Stimulated activated CD4-positive, alpha-beta T cell treated with anti-CD3 and anti-CD28 coated beads, Interleukin-15, amount 100 ng/mL, for 48 hours (primary cell): Measurements from ENCODE around the gene RFX8.

Experiments
- DNase-seq, 2 donors: peaks; one replicate each; pipeline ENCODE4 v3.0.0-alpha.2; 2020; ENCODE audit warnings: low read depth in 2 of 2

RFX8 gene

DNA sequence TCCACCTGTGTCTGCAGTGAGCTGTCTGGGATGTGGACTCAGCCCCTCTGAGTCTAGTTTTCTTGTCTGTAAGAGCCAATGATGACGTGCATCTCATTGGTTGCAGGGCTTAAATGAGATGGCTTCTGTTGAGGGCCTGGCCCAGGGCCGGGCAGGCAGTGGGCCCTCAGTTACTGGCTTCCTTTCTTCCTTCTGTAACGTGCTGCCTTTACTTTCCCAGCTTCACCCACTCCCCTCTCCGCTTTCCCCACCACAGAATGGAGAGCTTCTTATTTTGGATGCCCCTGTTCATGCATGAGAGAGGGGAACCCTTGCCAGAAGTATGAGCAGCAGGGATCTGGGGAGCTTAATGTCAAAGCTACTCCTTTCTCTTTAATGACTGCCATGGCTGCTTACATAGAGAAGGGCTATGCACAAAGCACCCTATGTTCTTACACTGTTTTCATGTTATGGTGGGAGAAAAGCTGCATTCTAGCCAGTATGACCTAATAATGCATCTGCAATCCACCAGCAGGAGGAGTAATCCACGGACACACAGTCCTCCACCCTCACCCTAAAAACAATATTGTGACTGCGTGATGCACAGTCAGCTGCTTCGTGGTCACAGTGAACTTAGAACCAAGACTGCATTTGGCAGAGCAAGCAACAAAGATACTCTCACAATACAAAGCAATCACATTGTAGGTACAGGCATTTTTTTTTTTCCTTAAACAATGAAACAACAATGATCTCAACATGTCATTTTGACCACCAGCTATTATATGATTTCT is 124.8 kb downstream of the RFX8 start:
- no peak for DNase-seq

DNA sequence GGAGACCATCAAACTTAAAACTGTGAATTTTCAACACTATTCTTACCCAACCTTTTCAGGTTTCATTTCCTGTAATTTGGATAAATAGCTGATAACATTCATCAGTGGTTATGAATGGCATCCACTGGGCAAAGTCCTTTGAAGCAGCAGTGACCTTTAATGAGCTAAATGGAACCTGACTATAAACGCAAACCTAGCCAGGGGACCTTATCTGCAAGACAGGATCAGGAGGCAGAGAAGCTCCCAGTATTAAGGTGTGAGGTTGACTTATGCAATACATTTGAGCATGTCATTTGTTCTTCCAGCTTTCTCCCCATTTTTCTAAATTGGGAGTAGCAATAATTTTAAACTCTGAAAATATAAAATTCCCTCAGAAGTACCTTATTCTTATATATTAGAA is 126.0 kb downstream of the RFX8 start:
- no peak for DNase-seq
